Suprapubic skin (tissue), 4 donors: ENCODE measurements around the gene TRRAP.

Source experiments
- CTCF ChIP-seq, 2 donors: fragments of 200-600 bp in 1 of 2; fragments of 450-650 bp in 1 of 2; sonication (generic) in 1 of 2; IDR thresholded peaks; one replicate each; pipeline ENCODE4 v1.5.1; 2016 to 2019; ENCODE audit warnings: antibody characterized with exemption in 2 of 2, mild to moderate bottlenecking in 1 of 2, moderate library complexity in 1 of 2
- EP300 ChIP-seq: sonication (generic); formaldehyde crosslinking; IDR thresholded peaks from one replicate; pipeline ENCODE4 v1.6.1; 2017; ENCODE audit warnings: antibody characterized with exemption
- POLR2A ChIP-seq, 2 donors: fragments of 450-650 bp; IDR thresholded peaks; one replicate each; pipeline ENCODE4 v1.6.1; 2017; ENCODE audit warnings: antibody characterized with exemption in 2 of 2, mild to moderate bottlenecking in 2 of 2, moderate library complexity in 2 of 2
- POLR2AphosphoS5 ChIP-seq, 3 donors: sonication (generic); formaldehyde crosslinking; IDR thresholded peaks; one replicate each; pipeline ENCODE4 v1.6.1; 2017; ENCODE audit warnings: antibody characterized with exemption in 3 of 3

GRCh38 chr7:99040104-99040958 lies 162.0 kb downstream of the TRRAP start:
- TF ChIP-seq CTCF (IDR thresholded peaks at IDR 0.05) (peak; percentile 57 to 73), POLR2AphosphoS5 (IDR thresholded peaks at IDR 0.05) (peak in 1 of 3 donors; percentile 8), POLR2A (IDR thresholded peaks at IDR 0.05) (no peak), EP300 (no peak)
